RWPE2 (cell line): ENCODE results near the gene SKIDA1.

Source experiments
- ATAC-seq: fragments of 200-7000 bp; cut with Tn5 transposase; 3 replicates; pipeline ENCODE4 v1.9.1; 2021; ENCODE audit warnings: low read depth
- DNase-seq: peaks from one replicate; pipeline ENCODE4 v3.0.0-alpha.2; 2020; ENCODE audit warnings: low spot score
- H3K27ac ChIP-seq: fragments of 450-650 bp; 2 replicates; pipeline ENCODE4 v1.5.1; 2017; ENCODE audit warnings: mild to moderate bottlenecking; ENCODE audit not compliant: poor library complexity, severe bottlenecking
- H3K27me3 ChIP-seq: fragments of 250-450 bp; sonication (Bioruptor Pico); 2 replicates; pipeline ENCODE4 v1.5.1; 2021; ENCODE audit warnings: mild to moderate bottlenecking, moderate library complexity; ENCODE audit not compliant: insufficient read depth, poor library complexity, severe bottlenecking
- H3K36me3 ChIP-seq: fragments of 250-450 bp; sonication (Bioruptor Pico); 2 replicates; pipeline ENCODE4 v1.5.1; 2020; ENCODE audit warnings: low read depth, mild to moderate bottlenecking, moderate library complexity
- H3K4me1 ChIP-seq: fragments of 250-450 bp; sonication (Bioruptor Pico); 2 replicates; pipeline ENCODE4 v1.5.1; 2021; ENCODE audit warnings: mild to moderate bottlenecking, moderate library complexity; ENCODE audit not compliant: insufficient read depth, poor library complexity, severe bottlenecking
- H3K4me3 ChIP-seq: fragments of 250-450 bp; sonication (Bioruptor Pico); 2 replicates; pipeline ENCODE4 v1.5.1; 2021; ENCODE audit warnings: mild to moderate bottlenecking, moderate library complexity; ENCODE audit not compliant: severe bottlenecking
- H3K9me3 ChIP-seq: fragments of 250-450 bp; sonication (Bioruptor Pico); 2 replicates; pipeline ENCODE4 v1.5.1; 2021; ENCODE audit warnings: mild to moderate bottlenecking, moderate library complexity; ENCODE audit not compliant: severe bottlenecking
- TF ChIP-seq, protein P1 (sequence below): fragments of 450-650 bp; IDR thresholded peaks from one replicate; pipeline ENCODE4 v1.5.1; 2017; ENCODE audit warnings: mild to moderate bottlenecking, moderate library complexity; ENCODE audit not compliant: poor library complexity, severe bottlenecking

SKIDA1 gene

DNA sequence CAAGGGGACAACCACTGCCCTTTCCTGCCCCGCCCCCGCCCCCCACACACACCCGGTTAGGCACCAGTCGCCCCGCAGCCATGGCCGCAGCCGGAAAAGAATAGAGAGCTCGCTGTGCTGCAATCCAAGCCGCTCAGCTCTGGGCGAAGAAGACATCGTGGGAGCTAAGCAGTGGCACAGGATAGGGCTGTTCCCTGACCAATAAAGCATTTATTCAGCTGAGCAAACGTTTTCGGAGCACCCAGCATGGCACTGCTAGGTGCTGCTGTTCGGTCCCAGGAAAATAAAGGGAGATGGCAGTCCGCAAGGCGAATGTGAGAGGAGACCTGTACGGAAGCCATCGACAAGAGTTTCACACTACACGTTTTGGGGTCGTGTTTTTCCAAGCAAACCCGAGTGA is 18.3 kb downstream of the SKIDA1 start:
- TF ChIP-seq, protein P1, sequence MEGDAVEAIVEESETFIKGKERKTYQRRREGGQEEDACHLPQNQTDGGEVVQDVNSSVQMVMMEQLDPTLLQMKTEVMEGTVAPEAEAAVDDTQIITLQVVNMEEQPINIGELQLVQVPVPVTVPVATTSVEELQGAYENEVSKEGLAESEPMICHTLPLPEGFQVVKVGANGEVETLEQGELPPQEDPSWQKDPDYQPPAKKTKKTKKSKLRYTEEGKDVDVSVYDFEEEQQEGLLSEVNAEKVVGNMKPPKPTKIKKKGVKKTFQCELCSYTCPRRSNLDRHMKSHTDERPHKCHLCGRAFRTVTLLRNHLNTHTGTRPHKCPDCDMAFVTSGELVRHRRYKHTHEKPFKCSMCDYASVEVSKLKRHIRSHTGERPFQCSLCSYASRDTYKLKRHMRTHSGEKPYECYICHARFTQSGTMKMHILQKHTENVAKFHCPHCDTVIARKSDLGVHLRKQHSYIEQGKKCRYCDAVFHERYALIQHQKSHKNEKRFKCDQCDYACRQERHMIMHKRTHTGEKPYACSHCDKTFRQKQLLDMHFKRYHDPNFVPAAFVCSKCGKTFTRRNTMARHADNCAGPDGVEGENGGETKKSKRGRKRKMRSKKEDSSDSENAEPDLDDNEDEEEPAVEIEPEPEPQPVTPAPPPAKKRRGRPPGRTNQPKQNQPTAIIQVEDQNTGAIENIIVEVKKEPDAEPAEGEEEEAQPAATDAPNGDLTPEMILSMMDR, result no peak
- Histone ChIP-seq H3K27me3 (no peaks in the 10 kb centered on the region), H3K9me3 (no peaks in the 10 kb centered on the region), H3K36me3 (no peaks in the 10 kb centered on the region), H3K27ac (no peak overlapping the region), H3K4me3 (no peak overlapping the region), H3K4me1 (no peaks in the 10 kb centered on the region)
- ATAC-seq, result no peak
- DNase-seq, result no peak

DNA sequence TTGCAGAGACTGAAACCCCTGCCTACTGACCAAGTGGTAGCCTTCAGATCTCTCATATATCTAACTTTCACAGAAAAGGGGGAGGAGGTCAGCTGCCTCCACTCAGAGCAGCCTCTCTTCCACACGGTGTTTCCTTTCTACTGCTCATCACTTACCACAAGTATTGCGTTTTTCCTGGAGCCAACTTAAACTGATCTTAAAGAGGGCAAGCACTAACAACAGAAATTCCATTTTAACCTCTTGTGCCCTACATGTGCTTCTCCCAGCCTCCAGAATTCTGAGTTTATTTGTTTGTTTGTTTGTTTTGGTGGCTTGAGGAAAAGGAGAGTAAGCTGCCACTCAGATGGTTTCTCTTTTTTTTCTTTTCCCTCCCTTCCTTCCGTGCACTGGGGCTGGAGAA is 19.1 kb downstream of the SKIDA1 start:
- DNase-seq, result no peak
- Histone ChIP-seq H3K4me3 (no peak overlapping the region), H3K27me3 (no peaks in the 10 kb centered on the region), H3K9me3 (no peaks in the 10 kb centered on the region), H3K36me3 (no peaks in the 10 kb centered on the region), H3K27ac (no peak overlapping the region), H3K4me1 (no peaks in the 10 kb centered on the region)
- TF ChIP-seq, protein P1, result no peak
- no peak for ATAC-seq

DNA sequence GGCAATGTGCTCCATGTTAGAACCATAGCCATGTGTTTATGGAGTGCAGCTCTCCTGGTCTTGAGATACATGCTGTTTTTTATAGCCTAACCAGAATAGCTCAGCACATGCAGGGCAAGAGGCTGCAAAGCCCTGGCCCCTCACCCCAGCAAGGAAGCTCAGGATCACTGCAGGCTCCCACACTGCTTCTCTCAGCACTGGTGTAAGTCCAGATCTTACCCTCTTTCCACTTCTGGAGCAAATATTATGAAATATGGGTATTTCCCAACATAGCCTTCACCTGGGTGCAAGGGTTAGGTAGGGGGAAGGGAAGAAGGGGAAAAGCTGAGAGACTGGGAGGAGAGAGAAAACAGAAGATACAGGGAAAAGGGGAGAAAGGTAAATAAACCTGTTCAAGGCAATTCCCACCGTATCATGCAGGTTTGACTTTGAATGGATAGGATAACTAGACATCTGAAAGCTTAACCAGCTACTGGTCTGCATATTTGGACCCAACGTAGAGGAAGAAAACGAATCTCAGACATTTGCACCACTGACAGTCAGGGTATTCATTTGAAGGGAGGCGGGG is 19.7 kb downstream of the SKIDA1 start:
- TF ChIP-seq, protein P1, result no peak
- 0 out of 3 replicates have a peak, but pooled peaks have one; percentile 23 for ATAC-seq
- no peak overlapping the region for H3K4me3 ChIP-seq
- no peak for DNase-seq
- no peaks in the 10 kb centered on the region for H3K9me3 ChIP-seq
- no peaks in the 10 kb centered on the region for H3K4me1 ChIP-seq
- no peaks in the 10 kb centered on the region for H3K36me3 ChIP-seq
- no peak overlapping the region for H3K27ac ChIP-seq
- no peaks in the 10 kb centered on the region for H3K27me3 ChIP-seq

DNA sequence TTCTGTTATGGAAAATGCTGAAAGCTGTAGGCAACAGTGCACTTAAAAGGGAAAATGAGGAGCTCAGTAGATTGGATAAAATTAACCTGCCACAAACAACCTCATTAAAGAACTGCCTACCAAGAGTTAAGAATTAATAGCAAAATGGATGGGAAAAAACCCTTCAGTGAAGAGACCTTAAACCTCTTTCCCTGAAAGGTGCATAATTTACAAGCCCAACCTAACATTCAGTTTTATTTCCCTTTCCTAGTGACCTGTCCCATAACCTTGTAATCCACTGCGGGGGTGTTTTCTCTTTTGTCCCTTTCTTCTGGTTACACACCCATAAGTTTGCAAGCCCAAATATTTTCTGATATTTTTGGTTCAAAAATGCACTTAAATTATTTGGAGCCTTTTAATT is 21.9 kb downstream of the SKIDA1 start:
- no peak overlapping the region for H3K27ac ChIP-seq
- H3K4me3 ChIP-seq, result no peak overlapping the region
- H3K36me3 ChIP-seq, result no peaks in the 10 kb centered on the region
- no peak for ATAC-seq
- H3K9me3 ChIP-seq, result no peaks in the 10 kb centered on the region
- H3K27me3 ChIP-seq, result no peaks in the 10 kb centered on the region
- no peak for DNase-seq
- no peaks in the 10 kb centered on the region for H3K4me1 ChIP-seq
- TF ChIP-seq, protein P1, result no peak

DNA sequence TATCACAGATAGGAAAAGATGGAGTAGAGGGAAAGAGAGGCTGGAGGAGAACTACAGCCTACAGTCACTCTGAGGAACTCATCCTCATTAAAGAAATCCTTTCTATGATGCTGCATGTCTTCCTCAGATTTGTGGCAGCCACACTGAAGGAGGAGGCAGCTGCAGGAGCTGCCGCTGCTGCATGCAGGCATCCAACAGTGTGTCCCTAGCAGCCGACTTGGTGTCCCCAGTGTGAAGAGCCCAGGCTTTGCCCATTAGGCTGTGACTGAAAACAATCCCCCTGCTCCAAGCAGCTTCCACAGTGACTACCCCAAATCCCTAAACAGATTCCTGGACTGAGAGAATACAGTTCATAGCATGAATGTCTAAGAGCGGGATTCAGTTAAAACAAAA is 23.1 kb downstream of the SKIDA1 start:
- ATAC-seq, result no peak
- H3K27ac ChIP-seq, result no peak overlapping the region
- no peak overlapping the region for H3K4me3 ChIP-seq
- H3K9me3 ChIP-seq, result no peaks in the 10 kb centered on the region
- no peaks in the 10 kb centered on the region for H3K36me3 ChIP-seq
- TF ChIP-seq, protein P1, result no peak
- no peak for DNase-seq
- H3K27me3 ChIP-seq, result no peaks in the 10 kb centered on the region
- H3K4me1 ChIP-seq, result peaks cover 3% of the 10 kb centered on the region
